HEK293 (cell line): ENCODE results near the gene GALNT2.

Experiments used
- EGR2 ChIP-seq: fragments of 450-650 bp; formaldehyde crosslinking; IDR thresholded peaks from 2 replicates; pipeline ENCODE4 v1.5.1; 2016; ENCODE audit warnings: low read depth, missing biosample characterization, missing genetic modification characterization
- GFI1B ChIP-seq: fragments of 450-650 bp; formaldehyde crosslinking; IDR thresholded peaks from 2 replicates; pipeline ENCODE4 v1.5.1; 2016; ENCODE audit warnings: missing biosample characterization, missing genetic modification characterization
- GLIS1 ChIP-seq: fragments of 450-650 bp; formaldehyde crosslinking; IDR thresholded peaks from 2 replicates; pipeline ENCODE4 v1.5.1; 2016; ENCODE audit warnings: missing biosample characterization, missing genetic modification characterization
- HOXA7 ChIP-seq: sonication (generic); formaldehyde crosslinking; IDR thresholded peaks from 2 replicates; pipeline ENCODE4 v1.8.1; 2022; ENCODE audit warnings: missing genetic modification reagents, borderline replicate concordance
- MEIS1 ChIP-seq: sonication (generic); formaldehyde crosslinking; IDR thresholded peaks from 2 replicates; pipeline ENCODE4 v1.8.1; 2022; ENCODE audit warnings: missing genetic modification reagents, mild to moderate bottlenecking, borderline replicate concordance
- OVOL3 ChIP-seq: fragments of 450-650 bp; formaldehyde crosslinking; IDR thresholded peaks from 2 replicates; pipeline ENCODE4 v1.5.1; 2016; ENCODE audit warnings: missing biosample characterization, missing genetic modification characterization
- SALL2 ChIP-seq: fragments of 450-650 bp; formaldehyde crosslinking; IDR thresholded peaks from 2 replicates; pipeline ENCODE4 v1.5.0; 2017; ENCODE audit warnings: missing biosample characterization, mild to moderate bottlenecking, missing genetic modification characterization, borderline replicate concordance
- SP7 ChIP-seq: fragments of 450-650 bp; formaldehyde crosslinking; IDR thresholded peaks from 2 replicates; pipeline ENCODE4 v1.5.1; 2016; ENCODE audit warnings: missing biosample characterization, missing genetic modification characterization
- WT1 ChIP-seq: fragments of 450-650 bp; formaldehyde crosslinking; IDR thresholded peaks from 2 replicates; pipeline ENCODE4 v1.5.1; 2016; ENCODE audit warnings: missing biosample characterization, missing genetic modification characterization
- ZBTB48 ChIP-seq: fragments of 450-650 bp; formaldehyde crosslinking; IDR thresholded peaks from 2 replicates; pipeline ENCODE4 v1.5.1; 2016; ENCODE audit warnings: missing biosample characterization, missing genetic modification characterization
- ZNF140 ChIP-seq: fragments of 450-650 bp; formaldehyde crosslinking; IDR thresholded peaks from 2 replicates; pipeline ENCODE4 v1.5.1; 2016; ENCODE audit warnings: missing biosample characterization, missing genetic modification characterization
- ZNF169 ChIP-seq: fragments of 450-650 bp; formaldehyde crosslinking; IDR thresholded peaks from 2 replicates; pipeline ENCODE4 v1.5.1; 2016; ENCODE audit warnings: missing biosample characterization, missing genetic modification characterization
- ZNF174 ChIP-seq: fragments of 450-650 bp; formaldehyde crosslinking; IDR thresholded peaks from 2 replicates; pipeline ENCODE4 v1.5.0; 2017; ENCODE audit warnings: missing biosample characterization, mild to moderate bottlenecking, missing genetic modification characterization
- ZNF248 ChIP-seq: fragments of 450-650 bp; formaldehyde crosslinking; IDR thresholded peaks from 2 replicates; pipeline ENCODE4 v1.5.1; 2017; ENCODE audit warnings: missing biosample characterization, missing genetic modification characterization
- ZNF302 ChIP-seq: fragments of 450-650 bp; formaldehyde crosslinking; IDR thresholded peaks from 2 replicates; pipeline ENCODE4 v1.5.1; 2016; ENCODE audit warnings: missing biosample characterization, missing genetic modification characterization, low read depth
- ZNF350 ChIP-seq: fragments of 450-650 bp; formaldehyde crosslinking; IDR thresholded peaks from 2 replicates; pipeline ENCODE4 v1.5.0; 2017; ENCODE audit warnings: missing biosample characterization, mild to moderate bottlenecking, missing genetic modification characterization
- ZNF48 ChIP-seq: fragments of 450-650 bp; formaldehyde crosslinking; IDR thresholded peaks from 2 replicates; pipeline ENCODE4 v1.5.1; 2016; ENCODE audit warnings: missing biosample characterization, missing genetic modification characterization
- ZNF544 ChIP-seq: fragments of 450-650 bp; formaldehyde crosslinking; IDR thresholded peaks from 2 replicates; pipeline ENCODE4 v1.5.0; 2017; ENCODE audit warnings: missing biosample characterization, missing genetic modification characterization
- ZNF555 ChIP-seq: fragments of 450-650 bp; formaldehyde crosslinking; conservative IDR thresholded peaks from 2 replicates; pipeline ENCODE4 v1.5.1; 2017; ENCODE audit warnings: missing biosample characterization, mild to moderate bottlenecking, missing genetic modification characterization, inconsistent platforms
- ZNF600 ChIP-seq: fragments of 450-650 bp; formaldehyde crosslinking; IDR thresholded peaks from 2 replicates; pipeline ENCODE4 v1.5.1; 2016; ENCODE audit warnings: missing biosample characterization, missing genetic modification characterization
- ZNF777 ChIP-seq: fragments of 450-650 bp; formaldehyde crosslinking; IDR thresholded peaks from 2 replicates; pipeline ENCODE4 v1.5.1; 2017; ENCODE audit warnings: missing biosample characterization, missing genetic modification characterization, borderline replicate concordance
- TF ChIP-seq, protein P1 (sequence below): fragments of 450-650 bp; formaldehyde crosslinking; IDR thresholded peaks from 2 replicates; pipeline ENCODE4 v1.5.1; 2016; ENCODE audit warnings: missing biosample characterization, missing genetic modification characterization
- TF ChIP-seq, protein P2 (sequence below): fragments of 450-650 bp; formaldehyde crosslinking; IDR thresholded peaks from 2 replicates; pipeline ENCODE4 v1.5.1; 2016; ENCODE audit warnings: missing biosample characterization, missing genetic modification characterization
- TF ChIP-seq, protein P3 (sequence below): fragments of 450-650 bp; formaldehyde crosslinking; IDR thresholded peaks from 2 replicates; pipeline ENCODE4 v1.5.1; 2016; ENCODE audit warnings: missing biosample characterization, missing genetic modification characterization
- TF ChIP-seq, protein P4 (sequence below): fragments of 450-650 bp; formaldehyde crosslinking; IDR thresholded peaks from 2 replicates; pipeline ENCODE4 v1.5.1; 2016; ENCODE audit warnings: missing biosample characterization, missing genetic modification characterization
- TF ChIP-seq, protein P5 (sequence below): fragments of 450-650 bp; formaldehyde crosslinking; IDR thresholded peaks from 2 replicates; pipeline ENCODE4 v1.5.1; 2016; ENCODE audit warnings: missing biosample characterization, missing genetic modification characterization

The GALNT2 gene

DNA sequence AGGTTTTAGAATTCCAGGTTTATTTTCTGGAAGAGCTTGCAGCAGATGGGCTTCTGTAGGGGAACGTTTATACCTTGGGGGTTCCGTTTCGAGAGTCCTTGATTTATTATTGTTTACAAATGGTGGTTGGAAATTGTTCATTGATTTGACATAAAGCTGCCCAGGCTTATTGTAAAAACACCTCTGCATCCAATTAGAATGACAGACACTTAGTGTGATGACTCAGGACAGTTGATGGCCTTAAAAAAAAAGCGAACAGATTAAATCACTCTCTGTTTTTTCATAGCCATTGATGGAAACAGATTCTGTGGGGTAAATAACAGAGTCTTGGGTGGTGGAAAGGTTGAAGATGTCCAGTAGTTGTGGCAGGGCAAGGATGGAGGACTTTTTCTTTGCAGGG is 35.4 kb downstream of the GALNT2 start (continued):
- TF ChIP-seq, protein P1, sequence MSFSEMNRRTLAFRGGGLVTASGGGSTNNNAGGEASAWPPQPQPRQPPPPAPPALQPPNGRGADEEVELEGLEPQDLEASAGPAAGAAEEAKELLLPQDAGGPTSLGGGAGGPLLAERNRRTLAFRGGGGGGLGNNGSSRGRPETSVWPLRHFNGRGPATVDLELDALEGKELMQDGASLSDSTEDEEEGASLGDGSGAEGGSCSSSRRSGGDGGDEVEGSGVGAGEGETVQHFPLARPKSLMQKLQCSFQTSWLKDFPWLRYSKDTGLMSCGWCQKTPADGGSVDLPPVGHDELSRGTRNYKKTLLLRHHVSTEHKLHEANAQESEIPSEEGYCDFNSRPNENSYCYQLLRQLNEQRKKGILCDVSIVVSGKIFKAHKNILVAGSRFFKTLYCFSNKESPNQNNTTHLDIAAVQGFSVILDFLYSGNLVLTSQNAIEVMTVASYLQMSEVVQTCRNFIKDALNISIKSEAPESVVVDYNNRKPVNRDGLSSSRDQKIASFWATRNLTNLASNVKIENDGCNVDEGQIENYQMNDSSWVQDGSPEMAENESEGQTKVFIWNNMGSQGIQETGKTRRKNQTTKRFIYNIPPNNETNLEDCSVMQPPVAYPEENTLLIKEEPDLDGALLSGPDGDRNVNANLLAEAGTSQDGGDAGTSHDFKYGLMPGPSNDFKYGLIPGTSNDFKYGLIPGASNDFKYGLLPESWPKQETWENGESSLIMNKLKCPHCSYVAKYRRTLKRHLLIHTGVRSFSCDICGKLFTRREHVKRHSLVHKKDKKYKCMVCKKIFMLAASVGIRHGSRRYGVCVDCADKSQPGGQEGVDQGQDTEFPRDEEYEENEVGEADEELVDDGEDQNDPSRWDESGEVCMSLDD = no peak
- TF ChIP-seq ZNF555 (no peak), OVOL3 (tag by site-specific recombination) (no peak), ZNF350 (tag by site-specific recombination) (no peak), ZBTB48 (no peak), ZNF600 (tag by site-specific recombination) (0 out of 2 replicates have a peak, but pooled peaks have one; percentile 19), SALL2 (tag by site-specific recombination) (no peak), ZNF302 (tag by site-specific recombination) (no peak), ZNF248 (tag by site-specific recombination) (no peak), ZNF140 (tag by site-specific recombination) (no peak), ZNF174 (tag by site-specific recombination) (no peak), MEIS1 (CRISPR knock-in tag) (no peak), ZNF777 (tag by site-specific recombination) (no peak), SP7 (peak; percentile 82), ZNF169 (tag by site-specific recombination) (no peak), ZNF48 (tag by site-specific recombination) (no peak), ZNF544 (tag by site-specific recombination) (no peak), EGR2 (tag by site-specific recombination) (peak; percentile 71), HOXA7 (CRISPR knock-in tag) (no peak), GFI1B (tag by site-specific recombination) (peak; percentile 17; the same call in 1 of the 2 replicates), GLIS1 (0 out of 2 replicates have a peak, but pooled peaks have one; percentile 21), WT1 (tag by site-specific recombination) (no peak)
- TF ChIP-seq, protein P2, sequence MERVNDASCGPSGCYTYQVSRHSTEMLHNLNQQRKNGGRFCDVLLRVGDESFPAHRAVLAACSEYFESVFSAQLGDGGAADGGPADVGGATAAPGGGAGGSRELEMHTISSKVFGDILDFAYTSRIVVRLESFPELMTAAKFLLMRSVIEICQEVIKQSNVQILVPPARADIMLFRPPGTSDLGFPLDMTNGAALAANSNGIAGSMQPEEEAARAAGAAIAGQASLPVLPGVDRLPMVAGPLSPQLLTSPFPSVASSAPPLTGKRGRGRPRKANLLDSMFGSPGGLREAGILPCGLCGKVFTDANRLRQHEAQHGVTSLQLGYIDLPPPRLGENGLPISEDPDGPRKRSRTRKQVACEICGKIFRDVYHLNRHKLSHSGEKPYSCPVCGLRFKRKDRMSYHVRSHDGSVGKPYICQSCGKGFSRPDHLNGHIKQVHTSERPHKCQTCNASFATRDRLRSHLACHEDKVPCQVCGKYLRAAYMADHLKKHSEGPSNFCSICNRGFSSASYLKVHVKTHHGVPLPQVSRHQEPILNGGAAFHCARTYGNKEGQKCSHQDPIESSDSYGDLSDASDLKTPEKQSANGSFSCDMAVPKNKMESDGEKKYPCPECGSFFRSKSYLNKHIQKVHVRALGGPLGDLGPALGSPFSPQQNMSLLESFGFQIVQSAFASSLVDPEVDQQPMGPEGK (tag by site-specific recombination) = peak; percentile 32; the same call in 1 of the 2 replicates
- TF ChIP-seq, protein P3, sequence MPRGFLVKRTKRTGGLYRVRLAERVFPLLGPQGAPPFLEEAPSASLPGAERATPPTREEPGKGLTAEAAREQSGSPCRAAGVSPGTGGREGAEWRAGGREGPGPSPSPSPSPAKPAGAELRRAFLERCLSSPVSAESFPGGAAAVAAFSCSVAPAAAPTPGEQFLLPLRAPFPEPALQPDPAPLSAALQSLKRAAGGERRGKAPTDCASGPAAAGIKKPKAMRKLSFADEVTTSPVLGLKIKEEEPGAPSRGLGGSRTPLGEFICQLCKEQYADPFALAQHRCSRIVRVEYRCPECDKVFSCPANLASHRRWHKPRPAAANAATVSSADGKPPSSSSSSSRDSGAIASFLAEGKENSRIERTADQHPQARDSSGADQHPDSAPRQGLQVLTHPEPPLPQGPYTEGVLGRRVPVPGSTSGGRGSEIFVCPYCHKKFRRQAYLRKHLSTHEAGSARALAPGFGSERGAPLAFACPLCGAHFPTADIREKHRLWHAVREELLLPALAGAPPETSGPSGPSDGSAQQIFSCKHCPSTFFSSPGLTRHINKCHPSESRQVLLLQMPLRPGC (tag by site-specific recombination) = peak; percentile 76
- TF ChIP-seq, protein P4, sequence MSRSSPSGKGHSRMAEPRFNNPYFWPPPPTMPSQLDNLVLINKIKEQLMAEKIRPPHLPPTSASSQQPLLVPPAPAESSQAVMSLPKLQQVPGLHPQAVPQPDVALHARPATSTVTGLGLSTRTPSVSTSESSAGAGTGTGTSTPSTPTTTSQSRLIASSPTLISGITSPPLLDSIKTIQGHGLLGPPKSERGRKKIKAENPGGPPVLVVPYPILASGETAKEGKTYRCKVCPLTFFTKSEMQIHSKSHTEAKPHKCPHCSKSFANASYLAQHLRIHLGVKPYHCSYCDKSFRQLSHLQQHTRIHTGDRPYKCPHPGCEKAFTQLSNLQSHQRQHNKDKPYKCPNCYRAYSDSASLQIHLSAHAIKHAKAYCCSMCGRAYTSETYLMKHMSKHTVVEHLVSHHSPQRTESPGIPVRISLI (tag by site-specific recombination) = peak; percentile 98
- TF ChIP-seq, protein P5, sequence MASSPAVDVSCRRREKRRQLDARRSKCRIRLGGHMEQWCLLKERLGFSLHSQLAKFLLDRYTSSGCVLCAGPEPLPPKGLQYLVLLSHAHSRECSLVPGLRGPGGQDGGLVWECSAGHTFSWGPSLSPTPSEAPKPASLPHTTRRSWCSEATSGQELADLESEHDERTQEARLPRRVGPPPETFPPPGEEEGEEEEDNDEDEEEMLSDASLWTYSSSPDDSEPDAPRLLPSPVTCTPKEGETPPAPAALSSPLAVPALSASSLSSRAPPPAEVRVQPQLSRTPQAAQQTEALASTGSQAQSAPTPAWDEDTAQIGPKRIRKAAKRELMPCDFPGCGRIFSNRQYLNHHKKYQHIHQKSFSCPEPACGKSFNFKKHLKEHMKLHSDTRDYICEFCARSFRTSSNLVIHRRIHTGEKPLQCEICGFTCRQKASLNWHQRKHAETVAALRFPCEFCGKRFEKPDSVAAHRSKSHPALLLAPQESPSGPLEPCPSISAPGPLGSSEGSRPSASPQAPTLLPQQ (tag by site-specific recombination) = no peak
